ENCODE data around the gene PLXDC2.
A peak's percentile ranks its signal among the peaks of the same experiment; 100 is the strongest.

PLXDC2 gene

GRCh38 chr10:19817231-19817933 lies 1.1 kb downstream of the PLXDC2 start:
- no peak for DNase-seq

GRCh38 chr10:19818876-19819275 lies 2.6 kb downstream of the PLXDC2 start:
- DNase-seq = no peak

DNA sequence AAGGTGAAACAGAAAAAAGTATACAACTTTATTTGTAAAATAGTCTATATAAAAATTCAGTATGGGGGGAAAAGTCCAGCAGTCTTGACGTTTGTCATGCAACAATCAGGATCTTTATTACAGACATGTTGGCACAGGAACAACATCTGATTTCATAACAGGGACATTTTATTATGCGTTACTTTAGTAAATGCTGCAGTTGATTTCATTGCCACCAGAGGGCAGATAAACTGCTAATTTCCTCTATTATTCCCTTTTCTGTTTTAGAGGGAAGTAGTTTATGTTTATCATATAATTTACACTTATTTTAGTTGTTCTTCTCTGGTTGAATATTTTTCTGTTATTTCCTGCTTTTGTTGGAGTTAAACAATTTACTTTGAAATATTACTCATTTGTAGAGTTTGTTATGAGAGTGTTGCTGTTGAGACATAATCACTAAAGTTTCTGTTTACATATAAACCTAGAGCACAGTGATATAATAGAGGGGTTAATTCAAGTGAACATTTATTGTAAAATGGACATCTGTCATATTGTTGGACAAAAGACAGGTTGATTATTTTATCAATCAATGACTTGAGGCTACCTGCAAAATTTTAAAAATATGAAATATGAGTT lies 3.3 kb downstream of the PLXDC2 start:
- DNase-seq = peak; percentile 32

GRCh38 chr10:19824381-19825342 lies 8.4 kb downstream of the PLXDC2 start:
- DNase-seq = no peak

DNA sequence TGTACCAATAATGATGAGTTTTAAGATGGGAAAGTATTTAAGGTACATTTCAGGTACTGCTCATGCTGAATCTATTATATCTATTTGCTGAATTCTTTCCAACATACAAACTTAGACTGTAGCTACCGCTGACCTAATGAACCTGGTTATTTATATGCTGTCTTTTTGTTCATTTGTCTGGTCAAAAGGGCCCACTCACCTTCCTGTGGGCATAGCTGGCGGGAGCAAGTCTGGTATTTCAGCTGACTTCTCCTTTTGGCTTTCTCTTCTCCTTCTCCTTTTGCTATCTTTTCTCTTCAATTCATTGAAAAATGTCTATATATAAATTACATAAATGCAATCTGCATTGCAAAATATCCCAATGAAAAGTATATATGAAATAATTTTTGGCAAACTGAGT lies 9.5 kb downstream of the PLXDC2 start:
- no peak for DNase-seq

DNA sequence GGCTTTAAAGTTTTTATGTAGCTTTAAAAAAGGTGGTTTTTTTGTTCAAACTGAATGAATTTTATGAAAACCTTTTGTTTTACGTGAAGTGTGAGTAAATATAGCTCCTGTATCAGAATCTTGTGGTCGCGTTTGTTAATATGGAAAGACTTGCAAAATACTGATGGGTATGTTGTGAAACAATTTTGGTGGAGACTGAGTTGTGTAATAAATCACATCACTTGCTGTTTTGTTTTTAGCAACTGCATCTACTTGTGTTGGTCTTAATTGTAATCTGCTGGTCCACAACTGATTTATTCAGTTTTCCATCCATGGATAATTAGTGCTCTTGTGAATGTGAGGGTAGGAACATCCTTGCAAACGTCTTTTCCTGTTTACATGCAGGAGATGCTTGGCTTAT lies 10.5 kb downstream of the PLXDC2 start:
- no peak for DNase-seq

GRCh38 chr10:19828278-19829049 lies 12.2 kb downstream of the PLXDC2 start:
- no peak for DNase-seq

- DNase-seq = no peak
Measured at GRCh38 chr10:19832699-19833098, 16.5 kb downstream of the PLXDC2 start.

DNA sequence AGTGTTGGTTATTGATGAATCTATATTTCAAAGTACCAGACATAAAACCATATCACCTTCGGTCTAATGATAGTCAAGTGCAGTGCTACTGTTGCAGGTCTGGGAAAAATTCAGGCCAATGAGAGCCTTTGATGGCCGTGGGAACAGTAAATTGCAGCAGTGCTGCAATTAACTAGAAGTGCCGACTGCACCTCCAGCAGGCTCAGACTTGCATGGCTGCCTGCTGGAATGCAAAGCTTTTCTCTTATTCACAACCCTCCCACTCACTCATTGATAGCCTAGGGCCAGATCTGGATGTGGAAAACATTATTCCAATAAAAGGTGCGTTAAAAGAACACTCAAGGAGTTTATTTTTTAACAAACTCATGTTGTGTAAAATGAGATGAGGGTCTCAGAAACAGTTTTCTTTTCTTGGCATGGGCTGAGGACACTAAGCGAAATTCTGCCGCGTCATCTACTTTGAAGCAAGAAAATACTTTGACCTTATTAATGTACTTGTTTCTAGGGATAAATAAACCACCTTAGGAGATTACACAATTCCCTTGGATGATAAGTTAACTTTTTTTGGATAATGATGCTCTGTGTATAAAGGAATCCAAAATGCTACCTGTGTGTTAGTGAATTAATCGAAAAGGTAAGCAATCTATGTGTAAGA lies 17.1 kb downstream of the PLXDC2 start:
- no peak for DNase-seq

DNA sequence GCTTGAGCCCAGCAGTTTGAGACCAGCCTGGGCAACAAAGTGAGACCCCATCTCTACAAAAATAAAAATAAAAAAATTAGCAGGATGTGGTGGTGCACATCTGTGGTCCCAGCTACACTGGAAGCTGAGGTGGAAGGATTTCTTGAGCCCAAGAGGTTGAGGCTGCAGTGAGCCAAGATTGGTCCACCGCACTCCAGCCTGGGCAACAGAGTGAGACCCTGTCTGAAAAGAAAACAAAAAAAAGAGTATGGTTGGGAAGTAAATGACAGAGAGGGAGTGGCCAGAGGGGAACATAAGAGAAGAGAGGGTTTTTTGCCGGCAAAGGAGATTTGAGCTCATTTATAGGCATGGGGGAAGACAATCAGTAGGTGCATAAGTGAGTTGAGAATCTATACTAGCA lies 19.7 kb downstream of the PLXDC2 start:
- no peak for DNase-seq

- no peak for DNase-seq
Measured at GRCh38 chr10:19839090-19839489, 22.9 kb downstream of the PLXDC2 start.

DNA sequence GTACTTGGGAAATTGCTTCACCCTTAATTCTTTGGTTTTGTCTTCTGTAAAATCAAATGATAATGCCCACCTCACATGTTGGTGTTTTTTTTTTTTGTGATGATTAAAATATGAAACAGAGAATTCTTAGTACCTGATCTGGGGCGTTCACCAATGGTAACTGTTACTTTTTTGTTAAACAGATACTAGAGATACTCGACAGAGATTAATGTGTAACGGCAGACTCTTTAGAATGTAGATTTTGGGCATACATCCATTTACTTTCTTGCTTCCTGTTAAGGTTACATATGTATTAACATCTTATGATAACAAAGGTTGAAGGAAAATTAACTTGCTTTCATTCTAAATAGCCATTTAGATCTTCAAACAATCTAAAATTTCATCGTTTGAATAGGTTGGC lies 23.3 kb downstream of the PLXDC2 start:
- no peak for DNase-seq

DNA sequence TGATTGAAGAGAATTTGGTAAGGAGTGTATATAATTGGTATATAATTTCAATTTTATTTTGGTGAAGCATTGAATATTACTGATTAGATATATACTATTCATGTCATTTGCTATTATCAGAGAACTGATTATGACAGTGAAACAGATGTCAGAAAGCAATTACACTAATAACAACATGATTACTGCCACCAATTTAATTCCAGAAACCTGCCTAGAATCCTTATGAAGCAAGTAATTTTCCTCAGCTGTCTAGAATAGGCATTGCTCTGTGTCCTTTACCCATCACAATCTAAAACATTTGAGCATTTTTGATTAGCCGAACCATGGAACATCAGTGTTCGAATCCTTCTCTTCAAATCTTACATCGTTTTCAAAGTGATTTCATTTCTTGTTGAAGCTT lies 24.5 kb downstream of the PLXDC2 start:
- no peak for DNase-seq

GRCh38 chr10:19843487-19843886 lies 27.3 kb downstream of the PLXDC2 start:
- no peak for DNase-seq

DNA sequence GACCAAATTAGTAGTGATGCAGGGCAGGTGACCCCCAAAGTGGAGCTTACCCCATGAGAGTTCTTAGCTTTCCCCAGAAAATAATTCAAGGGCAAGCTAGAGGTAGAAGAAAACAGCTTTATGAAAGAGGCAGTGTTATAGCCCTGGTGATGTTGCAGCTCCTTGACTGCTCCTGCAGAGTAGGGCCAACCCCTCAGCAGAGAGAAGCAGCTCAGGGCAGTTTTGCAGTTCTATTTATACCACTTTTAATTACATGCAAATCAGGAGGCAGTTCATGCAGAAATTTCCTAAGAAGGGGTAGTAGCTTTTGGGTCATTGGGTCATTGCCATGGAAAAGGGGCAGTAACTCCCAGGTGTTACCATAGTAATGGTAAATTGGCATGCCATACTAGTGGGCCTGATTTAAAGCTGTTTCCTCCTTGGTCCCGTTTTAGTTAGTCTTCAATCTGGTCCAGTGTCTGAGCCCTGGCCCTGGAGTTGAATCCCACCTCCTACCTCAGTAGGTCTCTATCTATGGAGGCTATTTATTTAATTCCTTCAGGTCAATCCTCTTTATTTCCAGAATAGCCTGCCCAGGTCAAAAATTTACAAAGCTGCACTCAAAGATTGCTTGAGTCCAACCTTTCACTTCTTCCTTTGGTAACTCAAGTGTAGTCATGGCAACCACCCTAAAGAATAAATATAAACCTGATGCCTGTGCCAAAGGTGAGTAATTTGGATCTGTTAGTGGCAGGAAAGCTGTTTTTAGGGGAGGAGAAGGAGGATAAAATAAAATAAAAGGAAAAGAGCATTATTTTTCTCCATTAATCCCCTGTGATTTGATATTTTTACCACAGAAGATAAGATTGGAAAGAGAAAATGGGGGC lies 29.5 kb downstream of the PLXDC2 start:
- no peak for DNase-seq

GRCh38 chr10:19847321-19847720 lies 31.1 kb downstream of the PLXDC2 start:
- no peak for DNase-seq

GRCh38 chr10:19848226-19848985 lies 32.2 kb downstream of the PLXDC2 start:
- DNase-seq = no peak

- no peak for DNase-seq
Measured at GRCh38 chr10:19853831-19854230, 37.6 kb downstream of the PLXDC2 start.

DNA sequence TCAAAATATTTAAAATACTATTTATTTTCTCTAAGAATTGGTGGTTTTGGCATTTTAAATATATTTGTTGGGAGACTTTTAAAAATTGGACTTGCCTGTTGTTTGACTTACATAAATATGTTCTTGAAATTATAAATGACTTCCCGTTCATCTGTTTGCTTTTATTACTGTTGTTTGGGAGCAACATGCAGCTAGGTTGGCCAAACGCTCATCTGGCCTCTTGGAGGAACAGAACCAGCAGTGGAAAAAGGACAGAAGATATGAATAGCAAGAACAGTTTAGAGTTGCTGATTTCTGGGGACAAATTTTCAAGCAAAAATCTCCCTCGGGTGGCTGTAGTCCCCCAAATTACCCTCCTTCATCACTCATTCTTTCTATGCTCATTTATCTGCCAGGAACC lies 41.6 kb downstream of the PLXDC2 start:
- no peak for DNase-seq

DNA sequence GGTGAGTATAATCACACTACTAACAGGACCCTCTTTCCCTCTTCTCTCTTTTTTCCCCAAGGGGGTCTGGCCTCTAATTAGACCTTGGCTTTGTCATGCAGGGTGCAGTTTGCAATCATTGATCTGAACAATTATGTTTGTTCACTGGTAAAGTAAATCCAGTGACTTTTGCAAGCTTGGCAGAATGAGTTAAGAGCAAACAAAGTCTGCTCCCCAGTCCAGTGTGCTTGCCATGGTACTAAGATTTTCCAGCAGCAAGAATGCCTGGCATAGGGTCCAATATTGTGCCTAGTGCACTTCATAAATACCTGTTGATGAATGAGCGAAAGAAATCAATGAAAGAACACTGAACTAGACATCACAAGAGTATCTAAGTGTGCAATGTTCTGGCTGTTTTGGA lies 43.9 kb downstream of the PLXDC2 start:
- no peak for DNase-seq

All from activated CD4-positive, alpha-beta T cell treated with anti-CD3 and anti-CD28 coated beads, Interleukin-2, Interleukin-6, amounts not matched to agents 100 ng/mL and 50 ng/mL, durations not matched to agents 16 hours and 8 hours (primary cell).